Globus pallidus (tissue), 1 donor: Measurements from ENCODE around the gene OLA1.

Experiments
- DNase-seq: peaks from one replicate; pipeline ENCODE4 v3.0.0-alpha.2; 2015; ENCODE audit warnings: low spot score

Gene OLA1

DNA sequence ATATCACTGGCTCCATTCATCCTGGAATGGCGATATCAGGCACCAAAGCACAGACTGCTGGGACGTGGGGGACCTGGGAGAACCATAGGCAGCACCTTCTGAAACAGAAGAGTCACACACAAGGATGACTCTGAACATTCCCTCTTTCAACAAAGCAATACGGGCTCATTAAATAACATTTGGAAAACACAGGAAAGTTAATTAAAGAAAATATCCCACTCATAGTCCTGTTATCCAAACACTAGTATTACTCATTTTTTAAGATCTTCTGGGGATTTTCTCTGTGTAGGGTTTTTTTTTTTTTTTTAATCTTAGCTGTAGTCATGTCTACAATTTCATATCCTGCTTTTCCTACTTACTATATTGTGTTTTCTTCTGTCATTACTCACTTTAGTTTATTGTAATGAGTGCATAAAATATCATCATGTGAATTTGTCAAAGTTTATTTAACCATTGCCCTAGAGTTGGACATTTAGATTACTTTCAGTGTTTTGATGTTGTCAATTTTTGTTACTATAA lies 213.2 kb downstream of the OLA1 start:
- DNase-seq = no peak

DNA sequence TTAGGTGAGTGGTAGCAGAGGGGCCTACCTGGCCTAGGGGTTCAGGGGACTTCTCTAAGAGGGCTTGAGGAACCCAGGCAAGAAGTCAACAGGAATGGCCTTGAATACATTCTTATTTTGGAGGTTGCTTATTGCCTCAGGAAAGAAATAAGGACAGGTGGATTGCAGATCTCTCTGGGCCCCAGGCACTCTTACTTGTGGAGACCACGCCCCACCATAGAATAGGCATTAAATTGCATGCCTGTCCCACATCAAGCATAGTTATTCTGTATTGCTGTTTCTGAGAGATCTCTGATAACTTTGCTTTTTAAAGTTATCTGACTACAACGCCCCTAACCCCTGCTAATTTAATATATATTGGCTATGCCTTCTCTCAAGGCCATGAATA lies 215.2 kb downstream of the OLA1 start:
- DNase-seq = no peak

DNA sequence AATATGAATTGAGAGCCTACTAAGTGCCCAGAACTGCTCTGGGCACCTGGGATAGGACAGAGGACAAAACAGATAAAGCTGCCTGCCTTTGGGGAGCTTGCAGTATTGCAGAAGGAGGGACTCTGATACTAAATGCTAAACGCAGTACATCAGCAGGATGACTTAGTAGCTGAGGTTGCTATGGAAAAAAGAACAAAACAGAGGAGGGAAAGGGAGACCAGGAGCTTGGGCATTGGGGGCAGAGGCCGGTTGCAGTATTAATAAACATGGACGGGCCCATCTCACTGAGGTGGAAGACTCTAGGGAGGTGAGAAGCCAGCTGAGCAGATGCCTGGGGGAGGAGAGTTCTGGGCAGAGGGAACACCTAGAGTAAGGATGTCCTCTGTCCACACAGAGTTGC lies 217.1 kb downstream of the OLA1 start:
- no peak for DNase-seq

DNA sequence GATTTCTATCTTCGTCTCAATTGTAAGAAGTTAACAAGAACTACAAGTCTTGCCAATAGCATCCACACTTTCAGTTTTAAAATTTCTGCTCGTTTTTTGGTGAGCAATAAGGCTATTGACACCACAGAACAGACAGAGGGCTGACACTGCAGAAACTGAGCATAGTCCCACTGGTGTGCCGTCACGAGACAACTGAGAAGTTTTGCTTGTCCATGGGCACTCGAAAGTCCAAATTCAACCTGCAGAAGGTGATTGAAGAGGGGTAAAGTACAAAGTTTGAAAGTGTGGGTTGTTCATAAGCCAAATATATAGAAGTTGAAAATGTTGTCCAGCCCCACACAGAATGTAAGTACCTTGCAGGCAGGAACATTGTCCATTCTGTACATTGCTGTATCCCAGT lies 219.4 kb downstream of the OLA1 start:
- no peak for DNase-seq

DNA sequence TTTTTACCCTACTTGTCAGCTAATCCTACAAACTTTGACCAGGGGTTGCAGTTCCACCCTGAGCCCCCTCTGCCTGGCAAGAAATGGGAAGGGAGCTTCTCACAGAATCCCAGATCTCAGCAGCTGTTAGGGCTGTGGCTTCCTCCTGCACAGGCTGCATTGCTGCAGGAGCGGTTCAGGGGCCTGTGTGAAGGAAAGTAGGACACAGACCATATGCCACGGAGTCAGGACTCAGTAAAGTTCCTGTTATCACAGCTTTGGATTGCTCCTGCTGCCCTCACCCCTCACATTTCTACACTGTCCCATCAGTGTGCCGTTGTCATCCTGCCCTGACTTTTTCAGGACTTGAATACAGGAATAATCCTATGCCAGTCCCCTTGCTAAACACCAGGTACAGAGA lies 220.4 kb downstream of the OLA1 start:
- DNase-seq = no peak

DNA sequence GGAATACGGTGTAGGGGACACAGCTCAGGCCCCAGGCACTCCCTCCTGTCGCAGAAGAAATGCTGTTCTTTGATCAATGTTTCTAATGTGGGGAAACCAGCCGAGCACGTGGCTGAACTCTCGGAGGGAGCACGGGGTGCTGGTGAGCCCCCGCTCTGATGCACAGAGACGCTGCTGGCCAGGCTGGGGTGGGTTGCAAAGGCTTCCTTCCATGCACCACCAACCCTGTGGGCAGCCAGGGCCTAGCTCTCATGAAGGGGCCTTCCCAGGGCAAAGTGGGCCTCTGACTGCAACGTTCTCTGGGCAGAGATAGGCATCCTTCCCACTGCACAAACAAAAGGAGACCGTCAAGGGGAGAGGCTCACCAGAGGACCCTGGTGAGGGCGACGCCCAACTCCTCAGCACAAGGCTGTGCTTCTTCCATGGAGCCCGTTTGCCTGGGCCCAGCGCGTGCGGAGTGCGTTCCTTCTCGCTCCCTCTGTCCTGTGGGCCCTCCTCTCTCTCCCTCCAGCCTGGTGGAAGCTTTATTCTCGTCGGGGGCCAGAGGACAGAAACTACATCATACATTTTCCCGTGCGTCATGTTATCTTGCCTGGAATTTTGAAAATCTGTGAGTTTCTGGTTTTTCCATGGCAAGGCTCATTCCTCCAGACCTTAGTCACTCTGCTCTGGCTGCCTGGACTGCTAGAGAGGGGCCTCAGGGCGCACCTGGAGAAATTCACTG lies 222.0 kb downstream of the OLA1 start:
- no peak for DNase-seq

DNA sequence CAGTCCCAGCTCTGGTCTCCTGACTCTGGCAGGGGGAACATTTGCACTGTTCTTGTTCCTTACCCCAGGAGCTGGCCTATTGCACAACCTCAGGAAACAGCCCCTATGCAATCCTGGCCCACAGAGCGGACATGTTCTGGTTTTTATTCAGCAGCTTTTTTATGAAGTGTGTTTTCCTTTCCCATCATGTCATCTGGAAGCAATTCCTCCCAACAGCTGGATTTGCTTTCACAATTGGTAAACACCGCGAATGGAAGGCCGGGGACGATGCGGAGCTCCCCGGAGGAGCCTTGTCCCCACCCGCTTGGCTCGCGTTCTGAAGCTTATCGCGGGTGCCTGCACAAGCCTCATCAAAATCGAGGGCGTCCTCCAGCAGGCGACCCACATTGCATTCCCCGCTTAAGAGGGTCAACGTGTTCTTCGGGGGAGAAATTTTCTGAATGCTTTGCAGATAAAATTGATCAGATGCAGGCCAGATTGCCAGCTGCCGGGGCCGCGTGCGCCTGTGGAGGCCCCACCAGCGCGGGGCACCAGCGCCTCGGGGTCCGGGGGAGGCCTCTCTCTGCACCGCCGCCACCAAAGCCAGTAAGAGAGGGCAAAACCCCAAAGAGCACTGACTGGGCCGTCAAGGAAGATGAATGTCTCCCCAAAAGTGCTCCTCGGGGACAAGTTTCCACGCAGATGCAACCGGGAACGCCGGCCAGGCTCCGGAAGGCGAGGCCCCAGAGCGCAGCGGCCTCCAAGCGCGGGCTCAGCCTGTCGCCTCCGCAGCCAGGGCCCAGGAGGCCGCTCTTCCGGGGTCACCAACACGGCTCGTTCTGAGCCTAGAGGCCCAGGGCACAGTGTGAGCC lies 222.8 kb downstream of the OLA1 start:
- no peak for DNase-seq

DNA sequence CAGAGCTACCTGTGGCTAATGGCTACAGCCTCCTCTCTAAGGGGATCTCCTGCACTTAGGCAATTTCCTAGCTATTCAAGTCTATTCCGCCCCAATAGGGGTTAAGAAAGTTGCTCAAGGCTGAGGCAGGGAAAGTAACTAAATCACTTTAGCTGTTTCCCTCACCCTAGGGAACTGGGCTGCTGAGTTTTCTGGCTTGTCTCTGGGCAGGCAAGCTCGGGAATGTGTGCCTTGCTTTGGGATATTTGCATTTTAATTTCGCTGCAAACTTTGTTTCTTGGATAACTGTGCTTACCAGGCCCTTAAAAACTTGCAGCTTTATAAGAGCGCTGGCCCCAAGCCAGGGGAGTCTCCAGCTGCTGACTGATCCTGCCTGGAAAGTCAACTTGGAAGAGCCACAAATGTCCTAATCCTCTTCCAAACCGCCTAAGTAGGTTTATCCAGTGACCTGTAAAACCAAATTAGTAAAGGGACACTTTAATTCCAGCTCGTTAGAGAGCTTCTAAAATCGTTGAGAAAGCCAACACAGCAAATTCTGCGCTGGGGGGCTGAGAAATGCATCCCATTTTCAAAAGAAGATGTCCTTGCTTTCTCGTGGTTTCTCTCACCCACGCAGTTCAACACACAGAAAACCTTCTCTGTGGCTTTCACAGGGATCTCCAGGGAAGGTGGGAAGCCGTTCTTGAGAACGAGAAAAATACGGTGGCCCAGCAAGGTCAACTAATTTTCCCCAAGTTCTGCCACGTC lies 223.6 kb downstream of the OLA1 start:
- peak; percentile 44 for DNase-seq

DNA sequence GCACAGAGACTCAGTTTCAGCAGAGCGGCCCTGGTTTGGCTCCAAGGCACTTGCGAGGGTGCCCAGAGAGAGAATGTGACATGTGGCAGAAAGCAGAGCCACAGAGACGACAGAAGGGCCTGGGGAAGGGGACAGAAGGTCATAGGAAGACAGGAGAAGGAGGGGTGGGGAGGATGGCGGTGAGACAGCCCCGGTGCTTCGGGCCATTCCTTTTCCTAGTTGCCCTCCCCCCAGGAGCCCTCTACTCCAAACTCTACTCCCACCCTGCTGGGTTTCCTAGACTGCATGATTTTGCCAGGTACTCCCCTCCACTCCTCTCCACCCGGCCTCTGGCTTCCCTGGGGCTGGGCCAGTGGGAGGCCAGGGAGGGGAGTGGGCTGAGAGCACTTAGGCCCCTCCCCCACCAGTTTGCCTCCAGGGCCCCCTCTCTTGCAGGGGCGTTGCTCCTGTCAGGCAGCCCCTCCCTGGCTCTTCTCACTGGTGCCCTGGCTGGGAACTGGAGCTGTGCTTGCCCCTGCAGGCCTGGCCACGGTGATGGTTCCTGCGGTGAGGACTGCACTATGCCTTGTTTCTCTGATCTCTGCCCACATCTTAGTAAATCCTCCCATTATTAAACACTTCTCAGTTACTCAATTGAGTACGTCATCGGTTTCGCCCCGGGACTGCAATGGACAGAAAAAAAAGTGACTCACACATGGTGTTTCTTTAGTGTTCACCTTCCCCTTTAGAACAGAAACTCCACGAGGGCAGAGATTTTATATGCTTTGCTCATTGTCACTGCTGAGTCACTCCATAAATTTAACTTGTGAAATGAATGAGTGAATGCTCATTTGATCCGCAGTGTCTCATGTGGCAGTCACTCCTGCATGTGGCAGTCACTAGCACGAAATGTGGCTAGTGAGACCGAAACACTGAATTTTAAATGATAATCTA lies 224.5 kb downstream of the OLA1 start:
- no peak for DNase-seq
